Sigmoid colon (tissue), 4 donors: Measurements from ENCODE around the gene ZC3H10.

Experiments
- CTCF ChIP-seq, 4 experiments: fragments of 450-650 bp in 3 of 4; fragments of 200-600 bp in 1 of 4; IDR thresholded peaks; one replicate each; pipeline ENCODE4 v1.5.1; 2016 to 2019; ENCODE audit warnings: antibody characterized with exemption in 4 of 4, mild to moderate bottlenecking in 3 of 4, moderate library complexity in 2 of 4
- POLR2A ChIP-seq, 2 donors: fragments of 450-650 bp; IDR thresholded peaks; one replicate each; pipeline ENCODE4 v1.6.1; 2016; ENCODE audit warnings: antibody characterized with exemption in 2 of 2, mild to moderate bottlenecking in 2 of 2, moderate library complexity in 2 of 2
- POLR2AphosphoS5 ChIP-seq, 4 donors: sonication (generic); formaldehyde crosslinking; IDR thresholded peaks; one replicate each; pipeline ENCODE4 v1.6.1; 2017; ENCODE audit warnings: antibody characterized with exemption in 4 of 4

- TF ChIP-seq CTCF (IDR thresholded peaks at IDR 0.05) (no peak), POLR2AphosphoS5 (IDR thresholded peaks at IDR 0.05) (no peak), POLR2A (IDR thresholded peaks at IDR 0.05) (no peak)
Observed at GRCh38 chr12:56124133-56124532, 6.1 kb downstream of the ZC3H10 start.
